T-helper 2 cell (primary cell): ENCODE data around the gene ABHD5.

Experiments
- DNase-seq, 5 experiments: peaks; one replicate each; pipeline versions ENCODE4 v3.0.0 to v3.0.0-alpha.2; 2012 to 2022

ABHD5 gene

DNA sequence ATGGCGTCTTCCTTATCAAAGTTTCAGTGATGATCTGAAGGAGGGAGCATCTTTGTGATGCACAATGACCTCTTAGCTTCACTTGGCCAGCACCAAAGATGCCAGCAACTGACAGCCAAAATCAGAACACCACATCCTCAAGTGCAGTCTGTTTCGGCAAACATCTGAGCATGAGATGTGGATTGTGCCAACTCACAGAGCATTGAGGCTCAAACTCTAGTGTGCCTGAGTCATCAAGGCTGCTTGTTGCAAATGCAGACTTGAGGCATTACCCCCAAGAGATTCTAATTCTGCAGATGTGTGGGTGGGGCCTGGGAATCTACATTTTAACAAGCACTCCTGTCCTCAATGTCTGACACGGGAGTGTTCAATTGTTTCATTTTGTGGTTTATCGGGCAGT lies 35.8 kb downstream of the ABHD5 start:
- DNase-seq, result no peak

DNA sequence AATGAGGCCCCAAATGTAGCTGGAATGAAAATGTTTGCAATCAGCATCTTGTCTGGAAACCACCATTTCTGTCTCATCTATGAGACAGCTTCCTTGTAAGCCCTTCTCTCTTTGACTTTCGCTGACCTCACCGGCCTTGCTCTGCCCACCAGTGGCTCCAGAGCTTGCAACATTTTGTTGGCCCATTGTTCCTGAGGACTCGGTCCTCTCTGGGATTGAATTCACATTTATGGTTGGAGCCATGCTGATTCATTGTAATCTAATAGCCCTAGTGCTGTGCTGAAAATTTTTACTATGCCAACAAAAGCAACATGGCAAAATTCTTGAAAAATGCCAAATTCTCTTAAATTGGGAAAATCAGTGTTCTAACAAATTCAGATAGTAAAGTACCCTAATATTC lies 37.2 kb downstream of the ABHD5 start:
- DNase-seq, result no peak

DNA sequence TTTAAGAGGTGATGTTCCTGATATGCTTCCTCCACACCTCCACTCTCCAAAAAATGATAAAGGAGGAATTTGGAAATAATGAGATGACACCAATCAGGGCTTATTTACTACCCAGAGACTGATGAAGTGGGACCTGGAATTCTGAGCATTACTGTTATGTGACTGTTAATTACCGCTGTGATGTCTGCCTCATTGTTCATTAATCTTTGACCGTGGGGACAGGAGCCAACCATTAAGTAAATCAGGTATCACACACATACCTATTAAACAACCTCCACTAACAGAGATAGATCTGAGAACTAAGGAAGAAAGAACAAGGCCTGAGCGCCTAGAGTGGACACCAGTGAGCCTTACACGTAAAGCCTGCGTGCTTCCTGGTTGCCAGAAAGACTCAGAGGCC lies 37.7 kb downstream of the ABHD5 start:
- no peak for DNase-seq

DNA sequence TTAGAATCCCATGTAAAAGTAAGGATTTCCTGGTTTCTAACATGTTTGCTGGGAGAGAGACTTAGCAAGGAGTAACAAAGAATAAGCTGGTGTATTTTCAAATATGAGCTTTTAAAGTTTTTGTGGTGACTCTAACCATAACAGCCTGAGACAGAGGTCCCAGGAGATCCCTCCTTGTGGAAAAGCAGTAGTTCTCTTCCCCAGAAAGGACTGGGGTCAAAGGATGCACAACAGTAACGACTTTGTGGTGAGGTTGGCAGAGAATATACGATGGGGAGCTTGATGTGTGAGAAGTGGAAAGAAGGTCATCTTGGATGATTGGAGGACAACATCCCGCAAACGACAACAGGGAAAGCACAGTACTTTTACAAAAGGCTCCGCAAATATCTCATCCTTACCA lies 38.2 kb downstream of the ABHD5 start:
- no peak for DNase-seq

DNA sequence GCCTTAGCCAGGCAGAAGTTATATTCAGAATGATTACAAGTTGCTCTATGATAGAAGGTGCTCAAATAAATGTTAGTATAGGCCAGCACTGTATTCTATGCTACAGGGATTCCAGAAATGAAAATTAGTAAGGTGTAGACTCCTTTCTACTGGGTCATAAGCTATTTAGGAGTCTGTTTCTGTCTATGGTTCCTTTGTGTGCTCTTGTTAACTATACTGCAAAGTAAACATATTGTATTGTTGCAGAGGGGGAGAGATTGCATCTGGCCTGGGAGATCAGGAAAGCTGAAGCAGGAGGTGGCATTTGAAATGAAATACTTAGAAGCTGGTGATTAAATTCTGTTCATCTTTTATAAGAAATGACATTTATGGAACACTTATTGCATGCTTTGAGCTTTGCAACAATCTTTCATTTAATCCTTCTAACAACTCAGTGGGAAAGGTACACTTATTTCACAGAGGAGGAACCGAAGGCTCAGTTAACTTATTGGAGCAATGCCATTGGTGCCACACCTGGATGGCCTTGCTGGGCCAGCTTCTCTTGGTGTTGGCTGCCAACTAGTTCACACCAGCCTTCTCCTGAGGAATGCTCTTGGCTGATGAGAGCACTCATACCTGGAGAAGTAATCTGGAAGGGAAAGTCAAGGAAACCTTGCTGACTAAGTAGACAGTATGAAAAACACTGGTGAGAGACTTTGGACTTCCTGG lies 39.1 kb downstream of the ABHD5 start:
- DNase-seq, result no peak

DNA sequence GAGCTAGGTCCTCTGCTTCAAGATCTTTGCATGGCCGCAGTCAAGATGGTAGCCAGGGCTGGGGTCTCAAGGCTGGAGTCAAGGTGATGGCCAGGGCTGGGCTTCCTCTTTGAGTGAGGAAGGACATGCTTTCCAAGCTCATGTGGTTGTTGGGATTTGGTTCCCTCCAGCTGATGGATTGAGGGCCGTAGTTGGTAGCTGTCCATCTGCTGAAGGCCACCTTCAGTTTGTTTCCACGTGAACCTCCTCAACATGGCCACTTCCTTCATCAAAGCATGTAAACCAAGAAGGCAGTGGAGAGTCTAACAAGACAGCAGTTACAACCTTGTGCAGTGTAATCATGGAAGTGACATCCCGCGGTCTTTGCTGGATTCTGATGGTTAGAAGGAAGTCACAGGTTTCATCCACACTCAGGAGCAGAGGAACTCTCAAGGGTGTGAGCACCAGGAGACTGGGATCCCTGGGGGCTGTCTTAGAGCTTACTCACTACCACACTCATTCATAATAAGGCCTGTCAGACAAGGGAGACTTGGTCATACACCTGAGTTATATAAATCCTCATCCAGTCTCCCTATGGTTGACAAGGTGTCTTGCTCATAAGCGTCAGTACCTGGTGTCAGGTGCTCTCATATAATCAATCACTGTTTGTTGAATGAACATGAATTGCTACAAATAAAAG lies 42.1 kb downstream of the ABHD5 start:
- no peak for DNase-seq

DNA sequence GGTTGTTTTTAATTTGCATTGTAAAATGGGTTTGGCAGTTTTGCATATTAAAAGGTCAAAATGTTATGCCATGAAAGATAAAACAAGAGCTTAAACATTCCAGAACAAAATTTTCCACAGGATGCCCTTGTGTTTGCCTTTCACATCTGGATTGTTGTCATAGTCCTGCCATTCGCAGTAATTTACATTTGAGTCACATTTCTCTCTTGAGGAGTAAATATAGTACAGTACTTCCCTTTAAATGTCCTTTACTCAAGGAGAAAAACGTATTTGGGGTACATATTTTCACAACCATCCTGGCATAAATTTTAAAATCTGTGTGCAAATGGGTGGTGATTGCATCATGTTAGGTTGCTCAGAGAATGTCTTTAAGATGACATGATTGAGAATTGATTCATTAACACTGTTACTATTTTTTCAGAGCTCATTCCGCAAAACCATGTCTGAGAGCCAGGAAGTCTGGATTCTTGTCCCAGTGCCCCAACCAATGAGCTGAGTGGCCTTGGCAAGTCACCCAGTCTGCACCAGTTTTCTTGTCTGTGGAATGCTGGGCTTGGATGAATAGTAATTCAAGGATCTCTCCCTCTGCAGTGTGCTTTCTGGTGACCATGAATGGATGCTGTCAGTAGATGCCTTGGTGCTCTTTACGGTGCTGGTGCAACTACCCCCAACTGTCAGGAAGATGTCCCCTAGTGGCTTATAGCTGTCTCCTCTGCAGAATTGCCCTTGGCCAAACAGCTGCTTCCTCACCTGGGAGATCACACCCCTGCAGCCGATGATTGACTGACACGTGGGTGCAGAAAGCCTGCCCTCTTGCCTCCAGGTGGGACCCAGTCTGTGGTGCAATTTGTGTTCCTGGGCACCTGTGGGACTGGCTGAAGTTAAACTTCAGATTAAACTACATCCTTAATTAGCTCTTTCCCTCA lies 43.0 kb downstream of the ABHD5 start:
- DNase-seq, result no peak

DNA sequence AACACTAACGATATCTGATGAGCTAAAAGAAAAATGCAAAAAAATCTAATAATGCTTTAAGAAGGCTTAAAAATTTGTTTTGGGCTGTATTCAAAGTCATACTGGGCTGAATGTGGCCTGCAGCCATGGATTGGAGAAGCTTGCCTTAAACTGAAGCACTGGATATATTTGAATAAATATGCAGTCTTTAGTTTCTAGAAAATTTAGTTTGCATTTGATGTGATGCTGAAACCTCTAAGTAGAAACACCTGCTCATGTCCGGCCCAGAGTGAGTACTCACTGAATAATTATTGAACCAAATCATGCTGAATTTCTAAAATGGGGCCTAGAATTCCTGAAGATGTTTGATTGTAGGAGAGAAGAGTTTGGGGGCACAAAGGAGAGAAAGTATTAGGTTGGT lies 43.9 kb downstream of the ABHD5 start:
- no peak for DNase-seq

DNA sequence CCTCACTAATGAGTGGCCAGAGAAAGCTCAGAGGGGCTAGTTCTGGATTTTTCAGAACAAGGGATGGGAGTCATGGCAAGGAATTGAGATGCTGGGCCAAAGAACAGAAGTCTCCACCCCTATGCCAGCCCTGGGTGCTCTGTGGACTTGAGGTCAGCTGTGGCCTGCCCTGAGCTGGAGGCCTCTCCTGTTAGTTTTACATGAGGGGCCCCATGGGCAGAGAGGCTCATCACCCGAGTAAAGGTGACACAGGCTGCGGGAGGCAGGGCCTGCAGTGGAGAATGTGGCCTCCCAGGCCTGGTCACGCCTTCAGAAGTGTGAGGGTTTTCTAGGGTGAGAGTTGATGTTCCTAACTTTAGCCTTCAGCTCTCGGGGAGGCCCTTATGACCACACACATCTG lies 44.9 kb downstream of the ABHD5 start:
- DNase-seq, result no peak

DNA sequence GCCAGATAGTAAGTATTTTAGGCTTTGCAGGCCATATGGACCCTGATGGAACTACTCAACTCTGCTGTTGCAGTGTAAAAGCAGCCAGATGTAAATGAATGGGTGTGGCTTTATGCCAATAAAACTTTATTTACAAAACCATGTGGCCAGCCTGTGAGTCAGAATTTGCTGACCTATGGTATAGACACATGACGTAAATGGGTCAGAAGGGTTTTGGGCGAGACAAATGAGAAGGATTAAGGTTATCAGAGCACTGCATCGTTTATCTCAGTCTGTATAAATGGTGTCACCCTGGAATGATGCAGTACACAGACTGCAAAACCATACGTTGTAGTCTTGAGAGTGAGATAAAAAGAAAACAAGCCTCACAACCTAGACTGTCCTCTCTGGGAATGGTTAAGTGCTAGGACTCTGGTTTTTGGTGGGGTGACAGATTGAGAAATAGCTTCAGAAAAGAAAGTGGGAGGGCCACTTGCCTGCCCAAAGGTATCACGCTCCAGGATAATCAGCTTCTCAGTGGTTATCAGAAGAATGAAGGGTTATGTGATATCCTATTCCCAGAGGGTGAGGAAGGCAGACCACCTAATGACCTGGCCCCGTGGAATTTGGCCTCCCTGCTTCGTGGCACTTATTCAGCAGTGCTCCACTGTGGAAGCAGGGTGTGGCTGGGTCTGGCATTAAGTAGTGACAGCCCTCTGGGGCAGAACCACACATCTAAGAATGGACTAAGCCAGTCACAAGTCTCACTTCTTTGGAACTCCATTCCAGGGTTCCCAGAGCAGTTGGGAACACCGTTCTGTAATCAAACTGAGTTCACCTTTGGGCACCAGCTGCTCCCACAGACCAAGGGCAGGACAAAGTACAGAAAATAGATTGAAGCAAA lies 46.1 kb downstream of the ABHD5 start:
- no peak for DNase-seq

DNA sequence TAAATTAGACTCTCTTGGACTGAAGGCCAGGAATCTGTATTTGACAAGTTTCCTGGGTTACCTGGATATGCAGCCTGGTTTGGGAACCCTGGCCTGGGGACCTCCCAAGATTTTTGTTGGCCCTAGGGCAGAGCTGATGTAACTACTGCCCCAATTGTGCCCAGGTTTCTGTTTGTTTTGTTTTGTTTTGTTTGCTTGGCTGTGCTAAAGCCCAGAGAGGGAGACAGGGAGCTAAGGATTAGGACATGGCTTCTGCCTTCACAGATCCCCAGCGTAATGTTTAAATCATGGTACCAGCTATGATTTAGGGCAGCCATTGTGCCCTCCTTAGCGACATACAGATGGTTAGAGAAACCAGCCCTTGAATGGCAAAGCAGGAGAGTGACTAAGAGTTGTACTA lies 47.6 kb downstream of the ABHD5 start:
- no peak for DNase-seq

DNA sequence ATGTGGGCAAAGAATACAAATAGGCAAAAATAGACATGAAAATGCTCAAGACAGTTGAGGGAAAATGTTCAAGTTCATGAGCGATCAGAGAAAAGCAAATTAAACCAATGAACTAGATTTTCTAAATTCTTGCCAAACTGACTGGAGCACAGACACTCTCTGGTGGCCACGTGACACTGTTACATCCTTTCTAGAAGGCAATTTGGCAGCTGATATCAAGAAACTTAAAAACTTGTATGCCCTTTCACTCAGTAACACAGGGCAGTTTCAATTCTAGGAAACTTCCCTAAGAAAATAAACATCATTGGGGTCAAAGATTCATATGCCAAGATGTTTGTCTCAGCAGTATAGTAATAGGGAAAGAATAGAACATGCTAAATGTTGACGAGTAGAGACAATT lies 52.2 kb downstream of the ABHD5 start:
- DNase-seq, result no peak

DNA sequence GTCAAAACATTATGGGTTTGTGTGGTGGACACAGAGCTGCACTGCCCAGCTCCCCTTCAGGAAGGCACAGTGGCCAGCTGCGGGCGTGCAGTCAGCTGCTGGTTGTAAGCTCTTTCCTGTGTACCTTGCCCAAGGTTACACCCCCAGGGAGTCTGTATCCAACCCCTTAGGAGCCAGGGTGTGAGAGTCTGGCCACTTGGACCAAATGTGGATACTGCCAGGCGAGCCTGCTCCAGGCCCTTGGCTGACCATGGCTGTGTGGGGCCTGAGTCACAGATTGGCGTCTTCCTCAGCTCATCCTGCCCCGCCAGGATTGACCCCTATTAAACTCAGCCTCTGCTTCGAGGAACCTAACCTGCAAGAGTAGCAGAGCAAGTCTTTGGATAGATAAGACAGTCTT lies 56.9 kb downstream of the ABHD5 start:
- no peak for DNase-seq

DNA sequence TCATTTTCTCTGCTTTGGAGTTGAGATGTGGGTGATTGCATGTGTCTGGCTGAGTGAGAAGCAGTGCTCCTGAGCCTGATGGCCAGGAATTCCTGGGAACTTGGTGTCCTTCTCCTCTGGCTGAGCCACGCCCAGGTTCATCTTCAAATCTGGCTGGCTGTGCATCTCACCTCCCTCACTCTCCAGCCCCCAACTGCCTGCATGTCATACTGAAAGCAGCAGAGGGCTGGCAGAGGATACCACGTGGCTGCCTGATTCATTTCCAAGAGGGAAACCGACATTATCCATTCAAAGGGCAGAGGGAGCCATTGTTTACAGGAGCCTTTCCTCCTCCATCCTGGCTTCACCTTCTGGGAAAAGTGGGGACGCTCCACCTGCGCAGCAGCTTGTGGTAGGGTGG lies 57.4 kb downstream of the ABHD5 start:
- no peak for DNase-seq

DNA sequence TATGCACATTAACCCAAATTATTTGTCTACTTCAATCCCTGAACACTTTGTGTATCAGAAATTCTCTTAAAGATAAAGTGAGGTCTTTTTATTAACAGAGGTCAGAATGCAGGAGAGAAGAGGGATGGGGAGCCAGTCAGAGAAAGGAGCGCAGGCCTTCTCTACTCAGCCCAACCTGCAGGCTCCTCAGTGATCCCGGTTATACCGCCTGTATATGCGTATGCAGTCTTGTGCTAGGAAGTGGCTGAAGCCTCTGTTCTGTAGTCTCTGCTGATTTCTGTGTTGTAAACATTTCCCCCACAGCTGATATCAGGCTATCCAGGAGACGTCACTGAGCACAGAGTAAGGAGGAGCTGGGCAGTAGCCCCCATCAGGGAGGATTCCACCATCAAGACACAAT lies 57.9 kb downstream of the ABHD5 start:
- no peak for DNase-seq

DNA sequence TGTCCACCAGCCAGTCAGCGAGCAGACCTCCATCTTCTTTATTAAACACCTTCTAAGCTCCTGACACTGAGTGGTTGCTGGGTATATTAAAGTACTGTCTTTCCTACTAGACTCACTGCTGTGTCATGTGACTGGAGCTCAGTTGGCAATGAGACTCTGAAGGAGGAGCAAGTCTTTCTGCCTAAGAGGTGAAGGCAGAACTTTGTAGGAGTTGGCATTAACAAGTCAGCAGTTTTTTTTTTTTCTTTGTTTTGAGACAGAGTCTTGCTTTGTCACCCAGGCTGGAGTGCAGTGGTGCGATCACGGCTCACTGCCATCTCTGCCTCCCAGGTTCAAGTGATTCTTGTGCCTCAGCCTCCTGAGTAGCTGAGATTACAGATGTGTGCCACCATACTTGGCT lies 62.2 kb downstream of the ABHD5 start:
- no peak for DNase-seq

DNA sequence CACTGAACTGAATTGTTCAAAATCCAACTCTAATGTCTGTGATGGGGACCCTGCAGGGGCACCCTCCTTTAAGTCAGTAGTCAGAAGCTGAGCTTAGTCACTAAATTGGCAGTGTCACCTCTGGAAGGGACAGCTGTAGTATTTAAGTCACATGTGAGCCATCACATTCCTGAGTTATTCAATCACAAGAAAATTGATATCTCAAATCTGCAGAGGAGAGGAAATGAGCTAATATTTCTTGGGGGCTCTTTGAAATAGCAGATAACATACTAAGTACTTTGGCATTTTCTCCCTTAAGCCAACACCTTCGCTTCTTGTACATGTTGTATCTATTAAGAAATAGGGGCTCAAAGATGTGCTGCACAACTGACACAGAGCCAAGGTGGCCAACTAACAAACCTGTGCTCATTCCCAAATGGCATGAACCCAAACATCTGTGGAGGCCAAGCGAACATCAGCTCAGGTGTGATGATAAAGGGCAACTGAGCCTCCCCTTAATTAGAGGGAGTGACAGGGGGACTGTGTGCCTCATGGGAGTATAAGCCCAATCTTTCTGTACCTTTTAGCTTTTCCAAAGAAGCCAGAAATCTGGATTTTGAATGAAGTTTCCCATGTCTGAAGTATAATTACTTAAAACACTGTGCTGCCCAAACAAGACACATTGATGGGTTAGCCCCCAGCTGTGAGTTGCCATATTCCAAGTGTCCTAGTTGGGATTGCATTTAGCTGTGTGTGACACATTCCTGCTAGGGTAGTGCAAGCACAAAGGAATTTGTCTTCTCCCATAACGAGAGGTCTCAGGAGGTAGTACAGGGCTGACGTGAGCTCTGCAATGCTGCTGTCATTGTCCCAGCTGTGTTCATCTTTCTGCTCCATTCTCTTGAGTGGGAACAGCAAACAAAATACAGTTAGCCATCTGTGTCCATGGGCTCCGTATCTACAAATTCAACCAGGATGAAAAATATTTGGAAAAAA lies 63.3 kb downstream of the ABHD5 start:
- no peak for DNase-seq

DNA sequence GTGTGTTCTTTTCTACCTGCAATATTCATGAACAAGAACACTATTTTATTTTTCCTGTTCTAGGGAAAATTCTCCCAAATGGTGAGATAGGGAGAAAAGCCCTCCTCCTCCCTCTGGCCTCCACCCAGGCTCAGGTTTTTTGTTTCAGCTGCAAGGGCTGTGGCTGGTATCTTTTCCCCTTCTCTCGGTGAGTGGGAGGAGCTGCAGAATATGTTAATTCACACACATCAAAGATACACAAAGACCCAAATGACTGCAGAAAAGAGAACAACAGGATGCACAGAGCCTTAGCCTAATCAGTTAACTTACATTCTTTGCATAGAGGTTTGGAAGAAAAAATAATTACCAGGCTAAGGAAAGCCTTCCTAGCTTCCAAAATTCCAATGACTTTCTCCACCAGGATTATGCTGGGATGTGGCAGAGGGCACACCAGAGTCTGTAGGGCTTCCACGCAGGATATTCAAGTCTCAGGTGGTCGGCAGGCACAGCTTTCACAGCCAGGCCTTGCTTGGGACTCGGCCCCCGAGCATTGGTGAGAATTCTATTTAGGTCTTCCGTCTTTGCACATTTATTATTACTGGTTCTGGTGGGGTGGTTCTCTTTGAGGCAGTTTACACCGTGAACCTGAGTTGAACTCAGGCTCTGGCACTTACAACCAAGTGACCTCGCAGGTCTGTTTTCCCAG lies 64.9 kb downstream of the ABHD5 start:
- DNase-seq, result peak in 1 of 5 experiments; percentile 55

DNA sequence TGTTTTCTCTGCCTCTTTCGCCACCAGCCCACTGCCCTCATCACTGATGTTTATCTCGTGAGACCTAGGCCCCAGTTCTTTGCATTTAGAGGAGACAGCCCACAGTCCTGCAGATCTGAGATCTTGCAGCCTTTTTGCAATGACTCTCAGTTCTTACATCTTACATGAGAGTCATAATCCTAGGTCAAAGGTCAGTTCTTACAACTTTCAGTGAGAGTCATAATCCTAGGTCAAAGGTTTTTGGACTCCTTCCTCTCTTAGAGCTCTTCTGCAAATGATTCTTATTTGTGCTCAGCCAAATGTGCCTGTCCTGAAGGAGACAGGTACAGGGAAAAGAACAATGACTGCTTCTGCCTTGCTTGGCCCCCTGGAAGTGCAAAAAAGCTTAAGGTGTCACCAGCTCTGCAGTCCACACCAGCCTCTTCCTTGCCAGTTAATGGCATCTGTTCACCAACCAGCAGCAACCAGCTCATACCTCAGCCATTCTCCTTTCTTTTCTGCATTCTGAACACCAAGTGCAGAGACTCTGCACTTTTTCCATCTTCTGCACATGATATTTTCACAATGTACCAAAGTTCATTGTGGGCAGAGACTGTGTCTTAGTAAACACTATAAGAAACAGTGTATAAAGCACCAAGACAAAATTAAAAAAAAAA lies 67.1 kb downstream of the ABHD5 start:
- no peak for DNase-seq

DNA sequence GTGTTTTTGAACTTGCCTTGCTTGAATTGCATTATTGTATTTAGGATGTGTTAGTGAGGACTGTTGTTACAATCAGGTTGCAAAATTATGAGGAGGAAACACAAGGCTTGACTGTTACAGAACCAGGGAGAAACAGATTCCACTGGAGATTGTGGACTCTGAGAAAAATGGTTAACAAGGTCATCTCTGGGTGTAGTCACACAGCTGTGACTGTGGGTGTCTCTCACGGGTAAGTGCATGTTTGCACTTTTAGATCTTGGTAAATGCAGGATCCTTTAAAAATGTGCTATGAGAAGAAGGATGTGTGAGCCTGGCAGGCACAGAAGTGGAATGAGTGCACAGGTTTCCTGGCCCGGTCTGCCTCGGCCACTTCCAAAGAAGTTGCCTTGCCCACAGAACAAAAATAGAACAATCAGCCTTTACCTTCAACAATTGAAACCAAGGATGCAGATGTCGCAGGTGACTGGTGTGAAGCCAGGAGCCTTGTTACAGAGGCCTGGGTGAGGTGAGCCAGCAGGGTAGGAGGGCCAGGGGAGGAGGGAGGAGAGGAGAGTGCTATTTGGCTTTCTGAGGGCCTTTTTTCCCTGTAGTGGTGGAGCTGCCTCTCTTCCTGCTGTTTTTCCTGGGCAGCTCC lies 68.0 kb downstream of the ABHD5 start:
- DNase-seq, result no peak
